ENCODE data around the gene EML2.
"Not testable (repeated sequence)": the region's sequence is repeated elsewhere in the genome, so short reads cannot be mapped to it uniquely, and the experiment has no call there.

The EML2 gene

GRCh38 chr19:45628219-45628618, 11.0 kb downstream of the EML2 start:
- H3K4me3 ChIP-seq (ENCODE audit: low read depth, low read length); DNase-seq (ENCODE audit: low read depth): not testable (repeated sequence)

- no peak for DNase-seq (ENCODE audit: low read depth)
Measured at GRCh38 chr19:45623984-45624383, 15.2 kb downstream of the EML2 start.

GRCh38 chr19:45621976-45622503, 17.2 kb downstream of the EML2 start:
- H3K4me3 ChIP-seq (ENCODE audit: low read depth, low read length) = no peak overlapping the region
- DNase-seq (ENCODE audit: low read depth) = no peak

More at GRCh38 chr19:45623984-45624383, 15.2 kb downstream of the EML2 start:
- no peak overlapping the region for H3K4me3 ChIP-seq (ENCODE audit: low read depth, low read length)

- no peak for DNase-seq (ENCODE audit: low read depth)
- no peak overlapping the region for H3K4me3 ChIP-seq (ENCODE audit: low read depth, low read length)
Measured at GRCh38 chr19:45621389-45621788, 17.8 kb downstream of the EML2 start.

- DNase-seq (ENCODE audit: low read depth) = no peak
- no peak overlapping the region for H3K4me3 ChIP-seq (ENCODE audit: low read depth, low read length)
Measured at GRCh38 chr19:45616704-45617017, 22.5 kb downstream of the EML2 start.

GRCh38 chr19:45615795-45616703, 23.1 kb downstream of the EML2 start:
- H3K4me3 ChIP-seq (ENCODE audit: low read depth, low read length) = no peak overlapping the region
- DNase-seq (ENCODE audit: low read depth) = peak; percentile 60

GRCh38 chr19:45615056-45615455, 24.1 kb downstream of the EML2 start:
- not testable (repeated sequence) for DNase-seq (ENCODE audit: low read depth); H3K4me3 ChIP-seq (ENCODE audit: low read depth, low read length)

- DNase-seq (ENCODE audit: low read depth) = peak; percentile 75
- no peak overlapping the region for H3K4me3 ChIP-seq (ENCODE audit: low read depth, low read length)
Measured at GRCh38 chr19:45613926-45614725, 25.1 kb downstream of the EML2 start.

- no peak overlapping the region for H3K4me3 ChIP-seq (ENCODE audit: low read depth, low read length)
- DNase-seq (ENCODE audit: low read depth) = no peak
Measured at GRCh38 chr19:45608948-45609347, 30.2 kb downstream of the EML2 start.

- DNase-seq (ENCODE audit: low read depth) = no peak
- H3K4me3 ChIP-seq (ENCODE audit: low read depth, low read length) = peak overlapping the region; percentile 30
Measured at GRCh38 chr19:45607071-45608029, 31.8 kb downstream of the EML2 start.

- no peak for DNase-seq (ENCODE audit: low read depth)
- peak within 1 kb of the TSS; percentile 27 for H3K4me3 ChIP-seq (ENCODE audit: low read depth, low read length)
Measured at GRCh38 chr19:45601524-45602374, 37.4 kb downstream of the EML2 start, which contains the start of gene GPR4. TSS of gene GPR4 (minus strand) at chr19:45602212. CDS start at chr19:45591866, 10,346 bp downstream.

GRCh38 chr19:45601115-45601514, 38.1 kb downstream of the EML2 start:
- peak overlapping the region; percentile 27 for H3K4me3 ChIP-seq (ENCODE audit: low read depth, low read length)
- no peak for DNase-seq (ENCODE audit: low read depth)

GRCh38 chr19:45600340-45600885, 38.8 kb downstream of the EML2 start:
- no peak for DNase-seq (ENCODE audit: low read depth)
- no peak overlapping the region for H3K4me3 ChIP-seq (ENCODE audit: low read depth, low read length)

GRCh38 chr19:45599286-45599685, 39.9 kb downstream of the EML2 start:
- no peak overlapping the region for H3K4me3 ChIP-seq (ENCODE audit: low read depth, low read length)
- no peak for DNase-seq (ENCODE audit: low read depth)

- H3K4me3 ChIP-seq (ENCODE audit: low read depth, low read length) = no peak overlapping the region
- DNase-seq (ENCODE audit: low read depth) = no peak
Measured at GRCh38 chr19:45598267-45599001, 40.8 kb downstream of the EML2 start.

- no peak for DNase-seq (ENCODE audit: low read depth)
- H3K4me3 ChIP-seq (ENCODE audit: low read depth, low read length) = no peak overlapping the region
Measured at GRCh38 chr19:45597425-45598111, 41.6 kb downstream of the EML2 start.

- no peak for DNase-seq (ENCODE audit: low read depth)
- no peak overlapping the region for H3K4me3 ChIP-seq (ENCODE audit: low read depth, low read length)
Measured at GRCh38 chr19:45595814-45596213, 43.4 kb downstream of the EML2 start.
